ENCODE results near the gene TMSB4X. TPM values are rescaled to one million over a fixed set of nuclear protein-coding genes. Genes with fewer than 3 reads are reported as not detected.

The TMSB4X gene
- total and polyA plus RNA-seq, 2 of the 8 experiments (the other 6 are each of a cell fraction or from before 2014, with no cell fraction given) = 2,063 to 2,112 TPM

DNA sequence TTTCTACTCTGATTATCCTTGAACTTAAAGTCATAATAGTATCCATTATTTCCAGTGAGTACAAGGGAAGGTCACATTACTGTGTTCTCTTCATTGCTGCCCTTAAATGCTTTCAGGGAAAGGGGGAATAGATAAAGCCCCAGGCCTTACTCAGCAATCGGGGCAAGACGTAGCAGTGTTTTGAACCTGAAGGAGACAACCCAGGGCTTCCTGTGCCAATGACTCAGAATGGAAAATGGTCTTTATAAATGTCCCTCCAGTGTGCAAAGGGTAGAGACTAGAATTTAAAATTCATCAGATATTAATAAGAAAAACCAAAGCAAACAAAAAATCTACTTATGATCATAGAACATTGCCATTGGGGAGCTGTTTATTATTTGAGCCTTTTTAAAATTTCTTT is 44.8 kb upstream of the TMSB4X start:
- H2BK5ac ChIP-seq (ENCODE audit: low read depth, low read length) = no peak overlapping the region
- no peaks in the 10 kb centered on the region for H4K20me1 ChIP-seq (replicated peaks in 1 of 2; ENCODE audit: control insufficient read depth in 1 of 2, insufficient read depth in 2 of 2, low read length in 2 of 2)
- H3K23me2 ChIP-seq (ENCODE audit: low read depth, low read length) = no peaks in the 10 kb centered on the region
- H3K79me1 ChIP-seq (ENCODE audit: low read depth, low read length) = no peaks in the 10 kb centered on the region
- no peak overlapping the region for H3K4ac ChIP-seq (replicated peaks; ENCODE audit: insufficient read length, low read depth, low read length)
- H3K56ac ChIP-seq (replicated peaks; ENCODE audit: insufficient read length, low read depth, low read length) = no peak overlapping the region
- CTCF ChIA-PET (ENCODE audit: partially characterized antibody) = interaction anchor here (1.2 to 1.4 kb wide), 2 partner anchors 17 to 159 kb away, joined by 3 read pairs; no protein-coding TSS in a partner anchor
- POLR2A ChIA-PET (ENCODE audit: partially characterized antibody) = interaction anchor here (1.1 kb wide), 1 partner anchor 11 kb away, joined by 3 read pairs; no protein-coding TSS in a partner anchor
- no peaks in the 10 kb centered on the region for H3K9me3 ChIP-seq (ENCODE audit: insufficient read depth in 2 of 2, low read depth in 1 of 2, low read length in 1 of 2)
- no peak overlapping the region for H4K5ac ChIP-seq (ENCODE audit: insufficient read length, low read depth, low read length)
- H2BK120ac ChIP-seq (replicated peaks; ENCODE audit: low read depth, low read length) = no peak overlapping the region
- no peak overlapping the region for H3K27ac ChIP-seq (ENCODE audit: low read depth, low read length)
- FAIRE-seq = no peak
- no peaks in the 10 kb centered on the region for H3K4me1 ChIP-seq (replicated peaks in 1 of 4; ENCODE audit: control insufficient read depth in 3 of 4, insufficient read depth in 4 of 4, low read length in 3 of 4)
- no peak overlapping the region for H2BK12ac ChIP-seq (ENCODE audit: low read depth, low read length)
- no peak overlapping the region for H4K91ac ChIP-seq (replicated peaks; ENCODE audit: insufficient read length, low read length)
- no peak overlapping the region for H2AK5ac ChIP-seq (ENCODE audit: low read depth, low read length)
- no peak overlapping the region for H2AFZ ChIP-seq (ENCODE audit: low read length)
- H2BK15ac ChIP-seq (ENCODE audit: low read length) = no peak overlapping the region
- no peak overlapping the region for H3K4me3 ChIP-seq (ENCODE audit: extremely low read depth in 1 of 4, insufficient read depth in 2 of 4, low read depth in 3 of 4, low read length in 4 of 4)
- no peaks in the 10 kb centered on the region for H3K36me3 ChIP-seq (ENCODE audit: control insufficient read depth in 2 of 4, insufficient read depth in 4 of 4, low read length in 3 of 4)
- H3K79me2 ChIP-seq (ENCODE audit: control insufficient read depth in 1 of 2, insufficient read depth in 2 of 2, low read length in 2 of 2) = no peaks in the 10 kb centered on the region
- no peaks in the 10 kb centered on the region for H3K27me3 ChIP-seq (replicated peaks in 1 of 4; ENCODE audit: control insufficient read depth in 3 of 4, extremely low read depth in 1 of 4, insufficient read depth in 3 of 4, low read length in 3 of 4)
- no peak for DNase-seq (ENCODE audit: low read depth in 1 of 2, low spot score in 2 of 2)
- H3K18ac ChIP-seq (ENCODE audit: extremely low read depth, low read length) = no peak overlapping the region
- H2BK20ac ChIP-seq (ENCODE audit: low read length) = no peak overlapping the region
- H3K23ac ChIP-seq (ENCODE audit: insufficient read length) = no peak overlapping the region
- H4K8ac ChIP-seq (ENCODE audit: extremely low read depth, insufficient read depth, low read length) = no peak overlapping the region
- H3K9ac ChIP-seq (replicated peaks in 1 of 4; ENCODE audit: extremely low read depth in 1 of 4, low read depth in 3 of 4, low read length in 3 of 4) = no peak overlapping the region
- TF ChIP-seq ZNF274 (IDR thresholded peaks at IDR 0.05; ENCODE audit: borderline replicate concordance, extremely low read depth, low read length) (no peak), ATF3 (IDR thresholded peaks at IDR 0.05; ENCODE audit: insufficient read depth, low read depth, low read length) (no peak), GABPA (IDR thresholded peaks at IDR 0.05; ENCODE audit: borderline replicate concordance, insufficient read depth, low read length) (no peak), CBX5 (IDR thresholded peaks at IDR 0.05; ENCODE audit: low read depth, low read length) (no peak), HDAC2 (IDR thresholded peaks at IDR 0.05; ENCODE audit: borderline replicate concordance in 1 of 2, low read depth in 2 of 2, low read length in 2 of 2) (no peak)
- WGBS, 2 experiments (ENCODE audit: extremely low coverage in 1 of 2, insufficient coverage in 1 of 2, insufficient read length in 1 of 2, insufficient replicate concordance in 2 of 2, low coverage in 1 of 2, low lambda C conversion rate in 2 of 2, missing lambda C conversion rate in 1 of 2) = 95% methylated on average over 2 of the region's 2 CpGs; no CpG with 5 or more reads in 1 of the 2 experiments
- H3K14ac ChIP-seq (ENCODE audit: insufficient read length) = no peak overlapping the region
- no peak overlapping the region for H3K4me2 ChIP-seq (ENCODE audit: insufficient read depth in 1 of 2, low read depth in 2 of 2, low read length in 2 of 2)

Measured in H1 (cell line).